Measurements from ENCODE around the gene TRPV4. TPM values are rescaled to one million over a fixed set of nuclear protein-coding genes. Genes with fewer than 3 reads are reported as not detected.

TRPV4 gene
- total RNA-seq, 1 experiment from 2014 or later, result 0.09 TPM

GRCh38 chr12:109785854-109786253, 47.3 kb downstream of the TRPV4 start:
- H3K9me3 Mint-ChIP-seq (ENCODE audit: unreplicated experiment), result no peaks in the 10 kb centered on the region
- ChIA-PET POLR2A (interaction anchor here (0.9 kb wide), 1 partner anchor 35 kb away, joined by 3 read pairs; no protein-coding TSS in a partner anchor), CTCF (interaction anchor here (1.5 to 3.0 kb wide), 2 partner anchors 20 to 188 kb away, joined by 4 to 7 read pairs; no protein-coding TSS in a partner anchor)
- BruUV-seq (replicated peaks), result no TSS peak
- intact Hi-C loops (cut with micrococcal nuclease), result no loop called here
- H3K4me3 Mint-ChIP-seq (ENCODE audit: unreplicated experiment), result no peak overlapping the region
- H3K36me3 Mint-ChIP-seq (ENCODE audit: insufficient read depth, unreplicated experiment), result no peaks in the 10 kb centered on the region
- H3K27ac Mint-ChIP-seq (ENCODE audit: low read depth, unreplicated experiment), result no peak overlapping the region
- no peaks in the 10 kb centered on the region for H3K4me1 Mint-ChIP-seq (ENCODE audit: insufficient read depth, unreplicated experiment)
- H3K27me3 Mint-ChIP-seq (ENCODE audit: insufficient read depth, unreplicated experiment), result no peaks in the 10 kb centered on the region
- no peak for DNase-seq (ENCODE audit: unreplicated experiment)
- TF ChIP-seq, protein P1, sequence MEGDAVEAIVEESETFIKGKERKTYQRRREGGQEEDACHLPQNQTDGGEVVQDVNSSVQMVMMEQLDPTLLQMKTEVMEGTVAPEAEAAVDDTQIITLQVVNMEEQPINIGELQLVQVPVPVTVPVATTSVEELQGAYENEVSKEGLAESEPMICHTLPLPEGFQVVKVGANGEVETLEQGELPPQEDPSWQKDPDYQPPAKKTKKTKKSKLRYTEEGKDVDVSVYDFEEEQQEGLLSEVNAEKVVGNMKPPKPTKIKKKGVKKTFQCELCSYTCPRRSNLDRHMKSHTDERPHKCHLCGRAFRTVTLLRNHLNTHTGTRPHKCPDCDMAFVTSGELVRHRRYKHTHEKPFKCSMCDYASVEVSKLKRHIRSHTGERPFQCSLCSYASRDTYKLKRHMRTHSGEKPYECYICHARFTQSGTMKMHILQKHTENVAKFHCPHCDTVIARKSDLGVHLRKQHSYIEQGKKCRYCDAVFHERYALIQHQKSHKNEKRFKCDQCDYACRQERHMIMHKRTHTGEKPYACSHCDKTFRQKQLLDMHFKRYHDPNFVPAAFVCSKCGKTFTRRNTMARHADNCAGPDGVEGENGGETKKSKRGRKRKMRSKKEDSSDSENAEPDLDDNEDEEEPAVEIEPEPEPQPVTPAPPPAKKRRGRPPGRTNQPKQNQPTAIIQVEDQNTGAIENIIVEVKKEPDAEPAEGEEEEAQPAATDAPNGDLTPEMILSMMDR (IDR thresholded peaks at IDR 0.05; ENCODE audit: unreplicated experiment), result no peak

DNA sequence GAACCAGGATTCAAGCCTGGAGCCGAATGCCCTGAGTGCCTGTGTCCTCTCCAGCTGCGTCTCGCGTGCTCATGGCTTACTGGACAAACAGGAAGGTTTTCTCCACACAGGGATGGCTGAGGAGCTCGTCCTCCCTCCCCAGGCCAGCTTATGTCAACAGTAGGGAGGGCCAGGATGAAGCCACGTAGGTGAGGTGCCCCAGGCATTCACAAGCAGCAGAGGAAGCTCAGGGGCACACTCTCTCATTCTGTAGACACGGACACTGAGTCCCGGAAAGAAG, 49.3 kb downstream of the TRPV4 start:
- H3K27ac Mint-ChIP-seq (ENCODE audit: low read depth, unreplicated experiment), result no peak overlapping the region
- no peak for DNase-seq (ENCODE audit: unreplicated experiment)
- no peak overlapping the region for H3K4me3 Mint-ChIP-seq (ENCODE audit: unreplicated experiment)
- POLR2A ChIA-PET, result no interaction called here
- TF ChIP-seq, protein P1 (IDR thresholded peaks at IDR 0.05; ENCODE audit: unreplicated experiment), result no peak
- no peaks in the 10 kb centered on the region for H3K36me3 Mint-ChIP-seq (ENCODE audit: insufficient read depth, unreplicated experiment)
- no peaks in the 10 kb centered on the region for H3K9me3 Mint-ChIP-seq (ENCODE audit: unreplicated experiment)
- CTCF ChIA-PET, result no interaction called here
- BruUV-seq (replicated peaks), result no TSS peak
- no peaks in the 10 kb centered on the region for H3K27me3 Mint-ChIP-seq (ENCODE audit: insufficient read depth, unreplicated experiment)
- H3K4me1 Mint-ChIP-seq (ENCODE audit: insufficient read depth, unreplicated experiment), result no peaks in the 10 kb centered on the region
- intact Hi-C loops (cut with micrococcal nuclease), result no loop called here

GRCh38 chr12:109783135-109783964, 49.8 kb downstream of the TRPV4 start:
- ChIA-PET CTCF (interaction anchor here (0.6 kb wide), 1 partner anchor 11 kb away, joined by 3 read pairs; no protein-coding TSS in a partner anchor), POLR2A (no interaction called here)
- Mint-ChIP-seq H3K4me3 (ENCODE audit: unreplicated experiment) (no peak overlapping the region), H3K4me1 (ENCODE audit: insufficient read depth, unreplicated experiment) (no peaks in the 10 kb centered on the region), H3K9me3 (ENCODE audit: unreplicated experiment) (no peaks in the 10 kb centered on the region), H3K27me3 (ENCODE audit: insufficient read depth, unreplicated experiment) (no peaks in the 10 kb centered on the region), H3K36me3 (ENCODE audit: insufficient read depth, unreplicated experiment) (no peaks in the 10 kb centered on the region), H3K27ac (ENCODE audit: low read depth, unreplicated experiment) (no peak overlapping the region)
- DNase-seq (ENCODE audit: unreplicated experiment), result no peak
- TF ChIP-seq, protein P1 (IDR thresholded peaks at IDR 0.05; ENCODE audit: unreplicated experiment), result no peak
- no TSS peak for BruUV-seq (replicated peaks)
- intact Hi-C loops (cut with micrococcal nuclease), result no loop called here

DNA sequence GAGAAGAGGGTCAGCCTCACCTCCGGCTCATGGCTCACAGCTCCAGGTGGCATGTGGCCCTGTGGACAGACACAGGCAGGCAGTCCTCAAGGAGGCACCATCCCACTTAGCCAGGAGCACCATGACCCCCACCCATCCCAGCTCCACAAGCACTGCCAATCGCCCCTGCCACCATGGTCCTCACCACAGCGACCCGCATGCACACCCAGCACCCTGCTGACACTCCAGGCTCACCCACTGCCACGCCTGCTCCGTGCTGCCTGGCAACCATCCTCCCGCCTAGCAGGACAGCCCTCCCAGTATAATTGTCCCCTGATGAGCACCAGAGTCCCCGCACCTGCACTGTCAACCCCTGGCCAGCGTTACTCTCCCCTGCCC, 50.9 kb downstream of the TRPV4 start:
- no peaks in the 10 kb centered on the region for H3K9me3 Mint-ChIP-seq (ENCODE audit: unreplicated experiment)

More for the DNA sequence above, 50.9 kb downstream of the TRPV4 start:
- Mint-ChIP-seq H3K27me3 (ENCODE audit: insufficient read depth, unreplicated experiment) (no peaks in the 10 kb centered on the region), H3K4me3 (ENCODE audit: unreplicated experiment) (no peak overlapping the region), H3K36me3 (ENCODE audit: insufficient read depth, unreplicated experiment) (no peaks in the 10 kb centered on the region), H3K4me1 (ENCODE audit: insufficient read depth, unreplicated experiment) (peaks cover 5% of the 10 kb centered on the region), H3K27ac (ENCODE audit: low read depth, unreplicated experiment) (no peak overlapping the region)
- CTCF ChIA-PET, result no interaction called here
- DNase-seq (ENCODE audit: unreplicated experiment), result no peak
- TF ChIP-seq, protein P1 (IDR thresholded peaks at IDR 0.05; ENCODE audit: unreplicated experiment), result no peak
- POLR2A ChIA-PET, result no interaction called here
- BruUV-seq (replicated peaks), result no TSS peak
- intact Hi-C loops (cut with micrococcal nuclease), result no loop called here
